Mucosa of descending colon (tissue), 3 donors: ENCODE measurements around the gene CD248. TPM values are rescaled to one million over a fixed set of nuclear protein-coding genes. Genes with fewer than 3 reads are reported as not detected.

Source experiments
- ATAC-seq: fragments of 200-7000 bp; cut with Tn5 transposase; one replicate; pipeline ENCODE4 v1.9.1; 2020; ENCODE audit warnings: mild to moderate bottlenecking, moderate library complexity
- DNase-seq, 3 donors: peaks; one replicate each; pipeline ENCODE4 v3.0.0-alpha.2; 2020
- H3K36me3 ChIP-seq: fragments of 200-600 bp; one replicate; pipeline ENCODE4 v1.8.0; 2021; ENCODE audit warnings: low read depth, mild to moderate bottlenecking
- H3K4me1 ChIP-seq: fragments of 200-600 bp; one replicate; pipeline ENCODE4 v1.8.0; 2021; ENCODE audit warnings: low read depth, mild to moderate bottlenecking
- H3K4me3 ChIP-seq: fragments of 200-600 bp; one replicate; pipeline ENCODE4 v1.8.0; 2021; ENCODE audit warnings: mild to moderate bottlenecking
- H3K9me3 ChIP-seq: fragments of 200-600 bp; one replicate; pipeline ENCODE4 v1.8.0; 2021; ENCODE audit warnings: mild to moderate bottlenecking
- CTCF ChIP-seq: fragments of 200-600 bp; IDR thresholded peaks from one replicate; pipeline ENCODE4 v1.8.0; 2022; ENCODE audit warnings: antibody characterized with exemption, mild to moderate bottlenecking
- intact Hi-C, 2 donors: fragments of 100-400 bp; cut with DNase I in 1 of 2; cut with micrococcal nuclease in 1 of 2; formaldehyde crosslinking; loops; one replicate each; pipeline versions ENCODE4 v1.11.0 to v1.11.1; 2022; cut with DNase I, micrococcal nuclease
- total RNA-seq, 3 donors: library from RNA; stranded (reverse); fragmentation: NEBNext Ultra II Directional in 2 of 3; extraction: Animal tissue kit (Norgen Biotek cat#: 25700) in 2 of 3; gene quantifications; one replicate each; pipeline versions ENCODE4 v1.2.1 to v1.2.4, GENCODE V29; 2021 to 2023
- donor health status: DM: no; HTN: no; CAD: no; lungs with moderate emphysema.
- donor health status: DM: no; HTN: no; CAD: no.
- donor health status: DM: no; HTN: yes; CAD: no.

CD248 gene
- total RNA-seq, 3 donors from 2014 or later = 4.5 to 37.7 (median 28.5) TPM

- H3K4me1 ChIP-seq = peaks cover 21% of the 10 kb centered on the region
- H3K4me3 ChIP-seq = no peak overlapping the region
- no peak for ATAC-seq
- peak in 2 of 3 donors; percentile 23 to 48 for DNase-seq
- no peaks in the 10 kb centered on the region for H3K9me3 ChIP-seq
- TF ChIP-seq CTCF = no peak
- intact Hi-C loops = no loop called here
- H3K36me3 ChIP-seq = peaks cover 5% of the 10 kb centered on the region
Observed at GRCh38 chr11:66338276-66339161, 21.7 kb upstream of the CD248 start.

- ATAC-seq = no peak
- Histone ChIP-seq H3K9me3 (no peaks in the 10 kb centered on the region), H3K4me1 (peaks cover 19% of the 10 kb centered on the region), H3K36me3 (peaks cover 5% of the 10 kb centered on the region), H3K4me3 (no peak overlapping the region)
- intact Hi-C loops = no loop called here
- peak in 2 of 3 donors; percentile 31 to 53 for DNase-seq
- TF ChIP-seq CTCF = no peak
Observed at GRCh38 chr11:66337103-66337899, 20.5 kb upstream of the CD248 start.

GRCh38 chr11:66336234-66337102 is 19.6 kb upstream of the CD248 start, which contains the start of gene RIN1:
Gene RIN1, minus strand, starts transcription at chr11:66336434. Its CDS starts 32 bp downstream, at chr11:66336402.
- no peak for TF ChIP-seq CTCF
- Histone ChIP-seq H3K4me1 (peaks cover 19% of the 10 kb centered on the region), H3K36me3 (peaks cover 5% of the 10 kb centered on the region), H3K9me3 (no peaks in the 10 kb centered on the region), H3K4me3 (peak within 1 kb of the TSS; percentile 31)
- peak; percentile 92 for ATAC-seq
- DNase-seq = peak; percentile 75 to 82 (median 76)
- intact Hi-C loops = no loop called here

- Histone ChIP-seq H3K36me3 (peaks cover 5% of the 10 kb centered on the region), H3K9me3 (no peaks in the 10 kb centered on the region), H3K4me1 (peaks cover 19% of the 10 kb centered on the region), H3K4me3 (peak overlapping the region; percentile 31)
- DNase-seq = peak in 2 of 3 donors; percentile 61 to 66
- intact Hi-C loops = no loop called here
- ATAC-seq = peak; percentile 67
- TF ChIP-seq CTCF = no peak
Observed at GRCh38 chr11:66335531-66336233, 18.8 kb upstream of the CD248 start.
